Measurements from ENCODE around the gene BAIAP2. TPM values are rescaled to one million over a fixed set of nuclear protein-coding genes. Genes with fewer than 3 reads are reported as not detected.
"Not testable (repeated sequence)": the region's sequence is repeated elsewhere in the genome, so short reads cannot be mapped to it uniquely, and the experiment has no call there.

Gene BAIAP2
- total and polyA plus RNA-seq, 2 donors: 11.8 to 41.5 TPM

DNA sequence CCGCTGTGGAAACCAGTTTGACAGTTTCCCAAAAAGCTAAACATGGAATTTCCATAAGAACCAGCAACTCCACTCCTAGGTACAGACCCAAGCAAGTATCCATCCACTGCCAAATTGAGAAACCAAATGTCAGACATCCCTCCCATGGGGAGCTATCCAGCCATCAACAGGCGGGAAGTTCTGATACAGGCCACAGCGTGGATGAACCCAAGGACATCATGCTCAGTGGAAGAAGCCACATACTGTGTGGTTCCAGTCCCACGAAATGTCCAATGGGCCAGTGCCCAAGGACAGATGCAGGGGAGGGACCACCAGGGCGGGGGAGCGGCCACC lies 12.6 kb upstream of the BAIAP2 start:
- Histone ChIP-seq H3K4me3 (ENCODE audit: low read depth, low read length) (no peak overlapping the region), H3K27ac (ENCODE audit: low read depth) (no peak overlapping the region), H3K36me3 (ENCODE audit: insufficient read depth) (no peaks in the 10 kb centered on the region), H3K4me1 (ENCODE audit: insufficient read depth) (no peaks in the 10 kb centered on the region)
- WGBS: 93% methylated on average over 6 of the region's 6 CpGs
- no peak for DNase-seq (ENCODE audit: extremely low spot score)

DNA sequence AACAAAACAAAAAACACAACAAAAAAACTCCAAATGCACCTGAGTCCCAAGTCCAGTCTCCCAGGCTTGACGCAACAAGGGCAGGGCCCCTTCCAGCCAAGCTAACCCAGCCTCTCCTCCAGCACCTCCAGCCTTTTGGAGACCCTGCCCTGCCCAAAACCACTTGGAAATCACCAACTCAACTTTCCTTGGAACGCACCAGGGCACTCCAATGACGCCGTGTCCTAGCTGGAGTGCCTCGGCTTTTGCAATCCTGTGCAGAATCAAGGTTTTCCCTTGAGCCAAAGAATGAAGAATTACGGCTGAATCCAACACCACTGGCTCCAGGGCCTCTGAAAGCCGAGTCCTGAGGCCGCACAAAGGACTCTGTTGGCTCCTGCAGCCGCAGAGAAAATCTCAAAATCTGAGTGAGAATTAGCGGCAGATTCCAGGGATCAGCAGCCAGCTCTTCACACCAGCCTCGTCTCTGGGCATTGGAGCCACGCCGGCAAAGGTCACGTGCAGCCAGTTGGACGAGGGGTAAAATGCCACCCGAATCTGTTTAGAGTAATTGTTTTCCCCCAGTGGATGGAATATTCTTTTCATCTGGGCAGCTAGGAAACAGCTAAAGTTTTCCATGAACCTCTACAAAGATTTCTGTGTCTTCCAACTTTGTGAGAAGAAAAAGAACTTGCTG lies 9.7 kb upstream of the BAIAP2 start:
- DNase-seq (ENCODE audit: extremely low spot score): no peak
- WGBS: 70% methylated on average over 16 of the region's 16 CpGs
- H3K4me3 ChIP-seq (ENCODE audit: low read depth, low read length): no peak overlapping the region
- H3K4me1 ChIP-seq (ENCODE audit: insufficient read depth): no peaks in the 10 kb centered on the region
- no peaks in the 10 kb centered on the region for H3K36me3 ChIP-seq (ENCODE audit: insufficient read depth)
- H3K27ac ChIP-seq (ENCODE audit: low read depth): no peak overlapping the region

DNA sequence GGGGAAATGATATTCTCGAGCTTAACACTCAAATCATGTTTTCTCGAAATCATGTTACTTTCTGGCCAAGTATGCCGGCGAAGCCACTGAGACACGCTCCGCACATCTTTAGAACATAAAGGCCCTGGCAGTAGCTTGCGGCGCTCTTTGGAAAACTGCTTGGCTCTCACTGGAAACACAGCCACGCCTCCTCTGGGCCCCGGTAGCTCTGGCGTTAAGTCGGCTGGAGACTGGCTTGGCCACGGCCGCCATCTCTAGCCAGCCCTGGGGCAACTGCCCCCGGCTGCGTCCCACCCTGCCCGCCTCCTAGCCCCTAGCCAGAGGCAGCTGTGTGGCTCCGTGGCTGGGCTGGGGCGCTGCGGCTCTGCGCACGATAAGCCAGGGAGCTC lies 9.2 kb upstream of the BAIAP2 start:
- DNase-seq (ENCODE audit: extremely low spot score): no peak
- Histone ChIP-seq H3K36me3 (ENCODE audit: insufficient read depth) (no peaks in the 10 kb centered on the region), H3K4me3 (ENCODE audit: low read depth, low read length) (no peak overlapping the region), H3K4me1 (ENCODE audit: insufficient read depth) (no peaks in the 10 kb centered on the region), H3K27ac (ENCODE audit: low read depth) (no peak overlapping the region)
- 73% methylated on average over 22 of the region's 22 CpGs for WGBS

DNA sequence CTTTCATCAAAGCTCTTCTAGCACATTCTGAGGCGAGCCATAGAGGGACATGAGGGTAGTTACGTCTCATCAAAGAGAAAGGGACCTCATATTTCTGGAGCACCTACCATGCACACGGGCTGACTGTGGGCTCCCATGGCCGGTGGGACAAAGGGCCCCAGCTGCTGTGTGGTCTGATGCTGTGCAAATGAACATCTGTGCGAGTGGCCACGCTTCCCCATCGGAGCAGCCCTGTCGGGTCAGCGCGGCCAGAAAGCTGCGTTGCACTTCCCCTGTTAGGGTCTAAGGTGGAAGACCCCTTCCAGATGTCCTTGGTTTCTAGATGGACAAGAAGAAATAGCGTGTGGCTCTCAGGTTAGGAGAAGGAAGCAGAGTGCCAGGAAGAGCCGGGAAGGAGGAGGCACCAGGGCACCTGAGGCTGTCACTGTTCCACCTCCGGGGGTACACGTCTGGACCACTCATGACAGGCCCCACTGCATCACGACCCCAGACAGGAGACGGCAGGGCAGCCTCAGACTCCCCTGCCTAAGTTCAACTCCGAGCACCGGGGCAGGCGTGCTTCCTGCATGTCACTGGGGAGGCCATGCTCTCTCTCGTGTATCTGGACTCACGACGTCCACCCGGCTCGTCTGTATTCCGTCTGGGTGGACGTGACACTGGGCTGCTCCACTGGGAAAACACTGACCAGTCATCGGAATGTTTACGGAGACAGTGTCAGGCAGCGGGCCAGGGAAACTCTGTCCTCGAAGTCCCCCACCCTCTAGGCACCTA lies 8.5 kb upstream of the BAIAP2 start:
- no peak overlapping the region for H3K27ac ChIP-seq (ENCODE audit: low read depth)
- WGBS: 49% methylated on average over 31 of the region's 31 CpGs

DNA sequence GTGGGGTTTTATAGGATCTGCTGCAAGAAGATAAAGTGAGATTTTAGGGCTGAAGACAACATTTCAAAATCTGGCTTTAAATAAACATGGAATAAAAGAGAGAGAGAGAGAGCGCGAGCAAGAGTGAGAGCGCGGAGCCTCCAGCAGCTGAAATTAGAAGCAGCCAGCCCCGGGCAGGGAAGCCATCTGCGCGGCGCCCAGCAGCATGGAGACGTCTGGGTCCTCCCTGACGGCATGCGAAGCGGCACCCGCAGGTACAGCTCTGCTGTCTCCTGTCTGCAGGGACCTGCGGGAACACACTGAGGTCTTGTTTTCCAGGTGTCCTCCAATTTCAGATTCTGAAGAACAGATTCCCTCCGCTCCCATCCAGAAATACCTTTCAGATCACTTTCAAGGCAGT lies 7.9 kb upstream of the BAIAP2 start:
- no peak overlapping the region for H3K27ac ChIP-seq (ENCODE audit: low read depth)

More for the DNA sequence above, 8.5 kb upstream of the BAIAP2 start:
- no peak for DNase-seq (ENCODE audit: extremely low spot score)
- H3K36me3 ChIP-seq (ENCODE audit: insufficient read depth): no peaks in the 10 kb centered on the region
- H3K4me3 ChIP-seq (ENCODE audit: low read depth, low read length): no peak overlapping the region
- H3K4me1 ChIP-seq (ENCODE audit: insufficient read depth): no peaks in the 10 kb centered on the region

DNA sequence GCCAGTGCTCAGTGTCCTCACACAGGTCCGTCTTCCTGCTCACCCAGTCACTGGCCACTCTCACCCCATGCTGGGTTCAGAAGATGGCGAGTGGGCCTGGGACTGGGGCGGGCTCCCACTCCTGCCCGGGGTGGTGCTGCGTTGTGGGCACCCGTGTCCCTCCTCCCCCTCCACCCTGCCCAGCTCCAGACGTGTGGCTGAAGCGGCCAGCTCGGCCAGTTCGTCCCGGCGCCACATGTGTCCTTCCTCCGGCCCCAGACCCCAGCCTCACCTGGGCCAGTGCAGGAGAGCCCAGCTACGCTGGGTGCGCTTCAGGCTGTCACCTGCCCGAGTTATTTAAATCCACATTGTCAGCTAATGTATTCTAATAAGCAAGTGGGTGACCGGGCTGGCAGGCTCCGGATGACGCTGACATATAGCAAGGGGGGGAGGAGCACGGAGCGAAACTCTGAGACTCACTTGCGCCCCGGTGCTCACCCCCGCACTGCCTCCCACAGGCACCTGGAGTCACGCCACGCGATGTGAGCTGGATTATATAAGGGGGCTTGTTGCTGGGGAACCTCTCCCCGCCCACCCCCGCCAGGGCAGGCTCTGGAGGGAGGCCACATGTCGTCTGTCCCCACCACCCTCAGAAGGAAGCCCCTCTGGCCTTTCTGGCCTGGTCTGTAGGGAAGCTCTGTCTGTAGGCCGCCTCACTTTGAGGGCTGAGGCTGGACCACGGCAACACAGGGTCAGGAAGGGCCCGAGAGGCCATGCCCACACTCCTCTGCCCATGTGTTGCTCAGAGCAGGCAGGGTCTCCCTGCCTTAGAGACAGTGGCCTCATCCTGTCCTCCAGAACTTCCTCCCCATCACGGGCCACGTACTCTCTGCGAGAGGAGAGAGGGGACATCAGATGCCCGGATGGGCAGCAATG lies 7.1 kb upstream of the BAIAP2 start:
- Histone ChIP-seq H3K4me1 (ENCODE audit: insufficient read depth) (no peaks in the 10 kb centered on the region), H3K36me3 (ENCODE audit: insufficient read depth) (no peaks in the 10 kb centered on the region), H3K4me3 (ENCODE audit: low read depth, low read length) (no peak overlapping the region), H3K27ac (ENCODE audit: low read depth) (no peak overlapping the region)
- DNase-seq (ENCODE audit: extremely low spot score): no peak
- 48% methylated on average over 37 of the region's 37 CpGs for WGBS

More for the DNA sequence above, 7.9 kb upstream of the BAIAP2 start:
- Histone ChIP-seq H3K4me1 (ENCODE audit: insufficient read depth) (no peaks in the 10 kb centered on the region), H3K36me3 (ENCODE audit: insufficient read depth) (no peaks in the 10 kb centered on the region), H3K4me3 (ENCODE audit: low read depth, low read length) (no peak overlapping the region)
- 26% methylated on average over 15 of the region's 15 CpGs for WGBS
- no peak for DNase-seq (ENCODE audit: extremely low spot score)

DNA sequence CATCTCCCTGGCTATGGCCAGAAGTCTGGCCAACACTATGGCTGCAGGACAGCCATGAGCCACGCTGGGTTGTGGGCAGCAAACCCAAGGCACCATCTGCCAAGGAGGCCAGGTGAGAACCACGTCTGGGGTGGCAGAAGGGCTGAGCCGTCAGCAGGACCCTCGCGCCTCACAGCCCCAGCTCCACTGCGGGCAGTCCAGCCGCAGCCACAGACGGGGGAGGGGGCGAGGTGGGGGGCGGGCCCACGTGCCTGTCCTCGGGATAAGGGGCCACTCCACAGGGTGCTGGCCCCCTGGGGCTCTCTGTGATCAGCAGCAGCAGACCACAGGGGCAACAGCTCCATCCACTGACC lies 6.5 kb upstream of the BAIAP2 start:
- no peaks in the 10 kb centered on the region for H3K4me1 ChIP-seq (ENCODE audit: insufficient read depth)

DNA sequence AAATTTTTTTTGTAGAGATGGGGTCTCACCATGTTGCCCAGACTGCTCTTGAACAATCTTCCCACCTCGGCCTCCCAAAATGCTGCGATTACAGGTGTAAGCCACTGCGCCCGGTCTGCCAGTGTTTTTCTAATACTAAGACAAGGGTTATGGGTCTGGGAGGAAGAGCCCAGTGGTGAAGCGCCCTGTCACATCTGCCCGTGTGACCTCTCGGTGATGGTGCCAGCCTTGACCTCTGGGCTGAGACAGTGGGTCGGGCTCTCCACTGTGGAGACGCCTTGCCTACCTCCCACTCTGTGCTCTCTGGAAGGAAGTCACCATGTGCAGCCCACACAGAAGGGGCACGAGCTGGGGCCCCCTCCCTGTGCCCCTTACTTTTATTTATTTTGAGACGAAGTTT lies 5.1 kb upstream of the BAIAP2 start:
- no peaks in the 10 kb centered on the region for H3K4me1 ChIP-seq (ENCODE audit: insufficient read depth)
- no peak for DNase-seq (ENCODE audit: extremely low spot score)
- 92% methylated on average over 11 of the region's 11 CpGs for WGBS
- no peak overlapping the region for H3K27ac ChIP-seq (ENCODE audit: low read depth)
- no peak overlapping the region for H3K4me3 ChIP-seq (ENCODE audit: low read depth, low read length)
- no peaks in the 10 kb centered on the region for H3K36me3 ChIP-seq (ENCODE audit: insufficient read depth)

More for the DNA sequence above, 6.5 kb upstream of the BAIAP2 start:
- H3K36me3 ChIP-seq (ENCODE audit: insufficient read depth): no peaks in the 10 kb centered on the region
- H3K27ac ChIP-seq (ENCODE audit: low read depth): no peak overlapping the region
- WGBS: 41% methylated on average over 12 of the region's 12 CpGs
- H3K4me3 ChIP-seq (ENCODE audit: low read depth, low read length): no peak overlapping the region
- no peak for DNase-seq (ENCODE audit: extremely low spot score)

DNA sequence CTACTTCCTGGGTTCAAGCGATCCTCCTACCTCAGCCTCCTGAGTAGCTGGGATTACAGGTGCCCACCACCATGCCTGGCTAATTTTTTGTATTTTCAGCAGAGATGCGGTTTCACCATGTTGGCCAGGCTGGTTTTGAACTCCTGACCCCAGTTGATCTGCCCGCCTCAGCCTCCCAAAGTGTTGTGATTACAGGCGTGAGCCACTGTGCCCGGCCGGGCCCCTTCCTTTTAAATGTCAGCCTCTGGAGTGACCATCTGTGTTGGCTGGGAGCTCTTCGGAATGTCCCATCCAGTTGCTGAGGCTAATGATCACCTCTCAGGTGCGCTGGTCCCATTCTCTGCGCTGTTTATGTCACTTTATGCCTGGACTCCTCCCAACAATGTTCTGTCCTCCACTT lies 4.6 kb upstream of the BAIAP2 start:
- not testable (repeated sequence) for H3K36me3 ChIP-seq (ENCODE audit: insufficient read depth); H3K4me3 ChIP-seq (ENCODE audit: low read depth, low read length); DNase-seq (ENCODE audit: extremely low spot score); H3K4me1 ChIP-seq (ENCODE audit: insufficient read depth); H3K27ac ChIP-seq (ENCODE audit: low read depth)
- WGBS: 95% methylated on average over 9 of the region's 9 CpGs

DNA sequence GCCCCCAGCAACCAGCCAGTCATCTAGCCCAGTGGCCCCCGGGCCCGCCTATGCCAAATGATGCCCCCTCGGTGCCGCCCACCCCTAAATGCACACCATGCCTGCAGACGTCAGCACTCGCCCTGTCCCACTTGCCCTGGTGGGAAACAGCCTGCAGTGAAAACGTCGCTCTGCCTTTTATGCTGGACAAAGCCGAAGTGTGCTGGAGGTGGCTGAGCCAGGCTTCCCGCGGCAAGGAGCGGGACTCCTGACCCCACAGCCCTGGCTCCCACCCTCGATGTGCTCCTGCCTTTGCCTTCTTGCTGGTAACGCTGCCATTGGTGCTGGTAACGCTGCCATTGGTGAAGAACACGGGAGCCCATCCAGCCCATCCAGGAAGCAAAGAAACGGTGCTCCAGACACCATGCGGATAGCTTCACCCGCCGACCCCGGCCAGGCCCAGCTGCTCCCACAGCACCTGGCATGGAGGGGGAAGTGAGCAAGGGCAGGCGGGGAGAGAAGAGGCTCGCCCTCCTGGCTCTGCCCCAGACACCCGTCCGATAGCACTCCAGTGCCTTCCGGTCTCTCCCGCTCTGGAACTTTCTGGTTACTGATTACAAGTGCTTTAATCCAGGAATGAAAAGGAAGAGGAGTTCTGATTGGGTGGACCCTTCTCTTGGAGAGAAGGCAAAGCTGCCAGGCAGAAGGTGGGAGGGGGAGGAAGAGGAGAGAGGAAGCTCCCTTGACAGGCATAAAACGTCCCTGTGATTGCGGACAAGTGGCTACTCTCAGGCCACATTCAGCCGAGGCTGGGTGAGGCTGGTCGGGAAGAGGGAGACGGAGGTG lies 4.0 kb upstream of the BAIAP2 start:
- WGBS: 82% methylated on average over 32 of the region's 32 CpGs
- no peaks in the 10 kb centered on the region for H3K4me1 ChIP-seq (ENCODE audit: insufficient read depth)
- DNase-seq (ENCODE audit: extremely low spot score): no peak
- H3K27ac ChIP-seq (ENCODE audit: low read depth): no peak overlapping the region
- H3K4me3 ChIP-seq (ENCODE audit: low read depth, low read length): no peak overlapping the region
- H3K36me3 ChIP-seq (ENCODE audit: insufficient read depth): no peaks in the 10 kb centered on the region

DNA sequence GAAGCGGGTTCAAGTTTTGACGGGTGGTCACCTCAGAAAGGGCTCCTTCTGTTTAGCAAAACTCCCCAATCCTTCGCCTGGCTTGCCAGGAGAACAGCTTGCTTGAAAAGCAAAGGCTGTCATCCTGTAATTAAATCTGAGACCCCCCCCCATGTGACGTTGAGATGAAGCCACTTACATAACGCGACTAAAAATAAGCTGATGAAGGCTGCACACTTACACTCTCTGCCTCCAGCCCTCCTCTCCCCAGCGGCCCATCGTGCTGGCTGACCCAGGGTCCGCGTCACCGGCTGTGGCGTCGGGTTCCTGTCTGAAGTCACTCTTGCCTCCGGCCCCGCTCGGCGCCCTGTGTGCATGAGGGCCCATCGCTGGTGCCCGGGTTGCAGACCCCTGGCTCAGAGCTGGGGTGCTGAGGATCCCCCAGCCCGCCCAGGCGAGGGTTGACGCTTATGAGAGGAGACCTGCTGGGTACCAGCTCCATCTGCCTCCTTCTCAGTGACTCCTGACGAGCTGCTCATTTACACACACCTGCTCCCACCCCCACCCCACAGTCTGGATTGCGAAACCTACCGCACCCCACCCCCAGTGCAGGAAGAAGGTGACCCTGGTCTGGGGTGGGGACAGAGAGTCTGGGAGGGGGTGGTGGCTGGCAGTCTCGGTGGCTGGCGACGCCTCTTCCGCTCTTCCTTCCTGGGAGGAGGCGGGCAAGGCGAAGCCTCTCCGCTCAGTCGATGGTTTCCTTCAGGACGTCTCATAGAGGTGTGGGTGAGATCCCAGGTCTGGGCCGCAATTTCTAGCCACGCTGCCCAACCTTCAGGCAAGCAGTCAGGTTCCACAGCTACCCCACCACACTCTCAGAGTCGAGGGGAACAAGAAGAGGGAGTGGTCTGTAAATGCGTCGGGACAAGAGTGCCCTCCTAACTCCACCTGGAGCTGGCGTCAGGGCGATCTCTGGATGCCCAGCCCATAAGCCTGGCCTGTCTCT lies 3.1 kb upstream of the BAIAP2 start:
- H3K36me3 ChIP-seq (ENCODE audit: insufficient read depth): no peaks in the 10 kb centered on the region
- no peaks in the 10 kb centered on the region for H3K4me1 ChIP-seq (ENCODE audit: insufficient read depth)
- H3K4me3 ChIP-seq (ENCODE audit: low read depth, low read length): no peak overlapping the region
- DNase-seq (ENCODE audit: extremely low spot score): no peak
- no peak overlapping the region for H3K27ac ChIP-seq (ENCODE audit: low read depth)
- 88% methylated on average over 41 of the region's 41 CpGs for WGBS

DNA sequence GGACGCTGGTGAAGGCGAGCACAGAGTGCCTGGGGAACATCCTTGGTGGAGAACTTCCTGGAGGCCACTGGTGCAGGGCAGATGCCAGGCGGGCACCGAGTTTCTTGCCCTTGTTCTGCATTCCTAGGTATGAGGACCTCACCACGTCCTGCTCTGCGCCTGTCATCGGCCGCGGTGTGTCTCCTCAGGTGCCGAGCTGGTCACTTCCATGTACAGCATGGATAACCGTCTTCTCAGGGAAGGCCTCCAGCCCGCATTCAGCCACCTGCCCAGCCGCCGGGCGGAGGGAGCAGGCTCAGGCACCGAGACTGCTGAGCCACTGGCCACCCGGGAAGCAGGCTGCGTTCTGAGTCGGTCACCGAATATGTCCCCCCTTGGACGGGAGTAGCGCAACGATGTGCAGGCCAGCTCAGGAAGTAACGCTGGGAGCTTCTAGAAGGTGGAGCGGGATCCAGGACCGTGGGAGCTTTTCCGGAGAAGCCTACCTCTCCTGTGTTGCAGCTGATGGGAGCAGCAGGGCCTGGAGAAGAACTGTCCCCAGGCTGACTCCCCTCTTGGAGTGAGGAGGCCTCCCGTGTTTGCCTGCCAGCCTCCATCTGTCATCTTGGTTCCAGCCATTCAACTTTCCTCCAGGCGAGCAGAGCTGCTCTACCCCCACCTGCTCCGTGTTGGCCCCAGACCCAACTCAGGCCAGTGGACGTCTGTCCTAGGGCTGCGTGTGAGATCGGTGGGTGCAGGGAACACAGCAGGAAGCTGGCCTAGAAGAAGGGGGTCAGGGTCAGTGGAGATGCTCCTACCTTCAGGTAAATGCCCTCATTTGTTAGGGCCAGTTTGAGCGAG lies 2.1 kb upstream of the BAIAP2 start:
- WGBS: 90% methylated on average over 34 of the region's 34 CpGs
- H3K4me1 ChIP-seq (ENCODE audit: insufficient read depth): no peaks in the 10 kb centered on the region
- H3K4me3 ChIP-seq (ENCODE audit: low read depth, low read length): no peak overlapping the region
- H3K27ac ChIP-seq (ENCODE audit: low read depth): no peak overlapping the region
- H3K36me3 ChIP-seq (ENCODE audit: insufficient read depth): no peaks in the 10 kb centered on the region
- DNase-seq (ENCODE audit: extremely low spot score): no peak
